ENCODE results near the gene UCK2. TPM values are rescaled to one million over a fixed set of nuclear protein-coding genes. Genes with fewer than 3 reads are reported as not detected.
A peak's percentile ranks its signal among the peaks of the same experiment; 100 is the strongest.

Gene UCK2
- total and polyA plus RNA-seq, 2 donors (not counting 1 experiment from before 2014, with no cell fraction given): 8.9 to 11.5 TPM

- peaks cover 0 to 1% (median 0%) of the 10 kb centered on the region in 3 donors for H3K9me3 ChIP-seq (ENCODE audit: control extremely low read depth in 1 of 3, control insufficient read depth in 2 of 3, insufficient read depth in 1 of 3, low read length in 2 of 3)
- Mint-ChIP-seq H3K4me1 (peaks cover 24% of the 10 kb centered on the region), H3K4me3 (peak overlapping the region; percentile 12), H3K27ac (no peak overlapping the region), H3K27me3 (no peaks in the 10 kb centered on the region), H3K9me3 (ENCODE audit: insufficient read depth) (no peaks in the 10 kb centered on the region)
- TF ChIP-seq CTCF (IDR thresholded peaks at IDR 0.05) (no peak), EZH2 (IDR thresholded peaks at IDR 0.05; ENCODE audit: borderline replicate concordance, insufficient read depth, low read depth, low read length, poor library complexity, severe bottlenecking) (no peak)
- ChIA-PET CTCF (interaction anchor here (0.8 to 1.2 kb wide), 4 partner anchors 14 to 271 kb away, joined by 3 to 4 read pairs (median 3); no protein-coding TSS in a partner anchor), POLR2A (no interaction called here)
- peak; percentile 39 for ATAC-seq (ENCODE audit: low read depth)
- no peaks in the 10 kb centered on the region for H3K79me2 ChIP-seq (ENCODE audit: control insufficient read depth, insufficient read depth, low read length)
- peak overlapping the region; percentile 42 for H3K4me2 ChIP-seq (replicated peaks; ENCODE audit: low read depth, low read length, poor library complexity, severe bottlenecking)
- peak; percentile 49 for DNase-seq
- no peaks in the 10 kb centered on the region for H3K27me3 ChIP-seq (replicated peaks in 1 of 4; ENCODE audit: control extremely low read depth in 1 of 4, control insufficient read depth in 3 of 4, insufficient read depth in 4 of 4, low read length in 3 of 4)
- no peaks in the 10 kb centered on the region for H4K20me1 ChIP-seq (ENCODE audit: control insufficient read depth, insufficient read depth, low read length, poor library complexity, severe bottlenecking)
- no peak overlapping the region for H3K4me3 ChIP-seq (ENCODE audit: control extremely low read depth in 1 of 5, extremely low read depth in 1 of 5, insufficient read depth in 1 of 5, low read depth in 2 of 5, low read length in 4 of 5)
- peak overlapping the region; percentile 2 for H2AFZ ChIP-seq (ENCODE audit: insufficient read depth, low read depth, low read length, poor library complexity, severe bottlenecking)
- peak overlapping the region; percentile 2 for H3K9ac ChIP-seq (ENCODE audit: low read length)
- peaks cover 19% of the 10 kb centered on the region in 2 donors for H3K4me1 ChIP-seq (ENCODE audit: control insufficient read depth in 2 of 2, insufficient read depth in 2 of 2, low read length in 2 of 2)
- no peaks in the 10 kb centered on the region for H3K36me3 ChIP-seq (replicated peaks in 1 of 2; ENCODE audit: control extremely low read depth in 1 of 2, control insufficient read depth in 1 of 2, extremely low read depth in 1 of 2, insufficient read depth in 2 of 2, low read length in 1 of 2)
- WGBS (ENCODE audit: insufficient coverage): 0% methylated on average over 2 of the region's 4 CpGs
- H3K27ac ChIP-seq (ENCODE audit: low read length in 2 of 2): peak overlapping the region in 1 of 2 donors; percentile 45
- intact Hi-C loops (cut with micrococcal nuclease): no loop called here
Observed at GRCh38 chr1:165871311-165872067, 44.1 kb downstream of the UCK2 start.

- intact Hi-C loops (cut with micrococcal nuclease): no loop called here
- 100% methylated on average over 2 of the region's 5 CpGs for WGBS (ENCODE audit: insufficient coverage)
- POLR2A ChIA-PET: no interaction called here
Observed at GRCh38 chr1:165873481-165873880, 46.1 kb downstream of the UCK2 start.

More at GRCh38 chr1:165873481-165873880, 46.1 kb downstream of the UCK2 start:
- Histone ChIP-seq H3K27me3 (replicated peaks in 1 of 4; ENCODE audit: control extremely low read depth in 1 of 4, control insufficient read depth in 3 of 4, insufficient read depth in 4 of 4, low read length in 3 of 4) (no peaks in the 10 kb centered on the region), H3K27ac (ENCODE audit: low read length in 2 of 2) (no peak overlapping the region), H3K4me3 (ENCODE audit: control extremely low read depth in 1 of 5, extremely low read depth in 1 of 5, insufficient read depth in 1 of 5, low read depth in 2 of 5, low read length in 4 of 5) (no peak overlapping the region), H3K4me2 (replicated peaks; ENCODE audit: low read depth, low read length, poor library complexity, severe bottlenecking) (no peak overlapping the region), H3K4me1 (ENCODE audit: control insufficient read depth in 2 of 2, insufficient read depth in 2 of 2, low read length in 2 of 2) (peaks cover 24 to 27% of the 10 kb centered on the region in 2 donors), H3K9me3 (ENCODE audit: control extremely low read depth in 1 of 3, control insufficient read depth in 2 of 3, insufficient read depth in 1 of 3, low read length in 2 of 3) (peaks cover 0 to 7% (median 1%) of the 10 kb centered on the region in 3 donors), H4K20me1 (ENCODE audit: control insufficient read depth, insufficient read depth, low read length, poor library complexity, severe bottlenecking) (no peaks in the 10 kb centered on the region), H3K9ac (ENCODE audit: low read length) (no peak overlapping the region), H2AFZ (ENCODE audit: insufficient read depth, low read depth, low read length, poor library complexity, severe bottlenecking) (no peak overlapping the region), H3K79me2 (ENCODE audit: control insufficient read depth, insufficient read depth, low read length) (no peaks in the 10 kb centered on the region), H3K36me3 (replicated peaks in 1 of 2; ENCODE audit: control extremely low read depth in 1 of 2, control insufficient read depth in 1 of 2, extremely low read depth in 1 of 2, insufficient read depth in 2 of 2, low read length in 1 of 2) (no peaks in the 10 kb centered on the region)
- H3K9me3 Mint-ChIP-seq (ENCODE audit: insufficient read depth): peaks cover 3% of the 10 kb centered on the region
- no peak for TF ChIP-seq EZH2 (IDR thresholded peaks at IDR 0.05; ENCODE audit: borderline replicate concordance, insufficient read depth, low read depth, low read length, poor library complexity, severe bottlenecking)
- TF ChIP-seq CTCF (IDR thresholded peaks at IDR 0.05): no peak
- H3K4me3 Mint-ChIP-seq: no peak overlapping the region
- DNase-seq (no peak), ATAC-seq (ENCODE audit: low read depth) (no peak)
- H3K27ac Mint-ChIP-seq: no peak overlapping the region
- no peaks in the 10 kb centered on the region for H3K27me3 Mint-ChIP-seq
- H3K4me1 Mint-ChIP-seq: peaks cover 35% of the 10 kb centered on the region
- CTCF ChIA-PET: interaction anchor here (1.1 kb wide), 1 partner anchor 10 kb away, joined by 3 read pairs; no protein-coding TSS in a partner anchor

All from B cell (primary cell).